ENCODE measurements around the gene ELOA. TPM values are rescaled to one million over a fixed set of nuclear protein-coding genes. Genes with fewer than 3 reads are reported as not detected.

The ELOA gene
- total and polyA plus RNA-seq, 2 of the 13 experiments (the other 11 are each of a cell fraction or from before 2014, with no cell fraction given) = 14.2 to 28.5 TPM

- peak within 1 kb of the TSS; percentile 93 for H3K9ac ChIP-seq (ENCODE audit: insufficient read depth, low read depth, low read length)
- no peak within 1 kb of the TSS for H2AFZ ChIP-seq (ENCODE audit: low read length)
- peak within 1 kb of the TSS; percentile 95 for H3K27ac ChIP-seq (ENCODE audit: extremely low read length, insufficient read depth, low read length)
- no peaks in the 10 kb centered on the region; a peak in 1 of 5 replicates for H3K27me3 ChIP-seq (ENCODE audit: control insufficient read depth in 1 of 2, insufficient read depth in 2 of 2, low read length in 2 of 2)
- in situ Hi-C loops (cut with HindIII; ENCODE audit: extremely low pct_ligation_motif_present, low pct_unique_long_range_greater_than_20kb) = no loop called here
- peaks cover 9% of the 10 kb centered on the region for H3K79me2 ChIP-seq (ENCODE audit: insufficient read depth, low read length)
- peak within 1 kb of the TSS; percentile 97 for H3K4me2 ChIP-seq (ENCODE audit: low read depth, low read length)
- H3K9me3 ChIP-seq (ENCODE audit: low read length) = no peaks in the 10 kb centered on the region
- H3K4me3 ChIP-seq (replicated peaks in 1 of 3; ENCODE audit: insufficient read depth in 1 of 3, low read depth in 2 of 3, low read length in 3 of 3) = peak within 1 kb of the TSS; percentile 65 to 92 (median 90)
- peaks cover 7% of the 10 kb centered on the region; the same call in 1 of the 2 replicates for H4K20me1 ChIP-seq (ENCODE audit: insufficient read depth, low read length)
- WGBS (ENCODE audit: low lambda C conversion rate) = 0% methylated on average over 9 of the region's 82 CpGs
- H3K4me1 ChIP-seq (ENCODE audit: insufficient read depth, low read length) = peaks cover 66% of the 10 kb centered on the region
- intact Hi-C loops (cut with micrococcal nuclease; ENCODE audit: unreplicated experiment) = loop anchor here (1.0 to 5.0 kb wide), 2 partner anchors 9 to 67 kb away; partner anchors contain the start of genes FUCA1 and LYPLA2
- no TSS peak for BruUV-seq (replicated peaks)
- peak; percentile 66 for FAIRE-seq
- peaks cover 4 to 26% of the 10 kb centered on the region in 2 experiments; a peak in 4 of 5 replicates for H3K36me3 ChIP-seq (replicated peaks in 1 of 2; ENCODE audit: control insufficient read depth in 1 of 2, insufficient read depth in 2 of 2, low read length in 2 of 2)
- peak; percentile 75 for ATAC-seq
- peak; percentile 89 for DNase-seq (ENCODE audit: low spot score)
- CTCF ChIA-PET (ENCODE audit: low intra/inter-chr PET ratio, low total read pairs) = no interaction called here
- POLR2A ChIA-PET = interaction anchor here (1.0 to 10.9 kb wide), 12 partner anchors 10 to 220 kb away, joined by 3 to 154 read pairs (median 6); partner anchors contain the start of genes FUCA1, HMGCL, LYPLA2 and PITHD1
- TF ChIP-seq POLR2AphosphoS5 (IDR thresholded peaks at IDR 0.05; ENCODE audit: low read depth, low read length) = peak; percentile 86
- TF ChIP-seq ZNF343 (CRISPR knock-in tag; IDR thresholded peaks at IDR 0.05) = peak; percentile 72; the same call in 1 of the 2 replicates
- no peak for TF ChIP-seq USF2 (IDR thresholded peaks at IDR 0.05; ENCODE audit: low read depth, low read length)
- no peak; the same call in 1 of the 2 replicates for TF ChIP-seq USF2 (CRISPR knock-in tag; IDR thresholded peaks at IDR 0.05; ENCODE audit: borderline replicate concordance)
- TF ChIP-seq CCAR2 (optimal IDR thresholded peaks at IDR 0.05; ENCODE audit: low read depth, low read length) = peak; percentile 45
- peak; percentile 58; the same call in 1 of the 2 replicates for TF ChIP-seq PATZ1 (CRISPR knock-in tag; IDR thresholded peaks at IDR 0.05)
- no peak for TF ChIP-seq NCOA2 (CRISPR knock-in tag; IDR thresholded peaks at IDR 0.05)
- no peak for TF ChIP-seq HOXA7 (CRISPR knock-in tag; IDR thresholded peaks at IDR 0.05)
- peak; percentile 64 for TF ChIP-seq ZBTB38 (CRISPR knock-in tag; IDR thresholded peaks at IDR 0.05)
- peak; percentile 86 for TF ChIP-seq ZNF772 (CRISPR knock-in tag; IDR thresholded peaks at IDR 0.05)
- TF ChIP-seq JUND (CRISPR knock-in tag; IDR thresholded peaks at IDR 0.05) = no peak
- 0 out of 4 replicates have a peak, but pooled peaks of 1 of the 2 experiments have one; percentile 46 for TF ChIP-seq KLF16 (CRISPR knock-in tag; IDR thresholded peaks at IDR 0.05)
- TF ChIP-seq ZNF292 (CRISPR knock-in tag; IDR thresholded peaks at IDR 0.05; ENCODE audit: borderline replicate concordance, low read depth) = no peak
- no peak for TF ChIP-seq GABPA (IDR thresholded peaks at IDR 0.05; ENCODE audit: low read depth, low read length)
- TF ChIP-seq GABPA (CRISPR knock-in tag; IDR thresholded peaks at IDR 0.05; ENCODE audit: low read depth) = peak; percentile 83
- TF ChIP-seq MATR3 (CRISPR knock-in tag; IDR thresholded peaks at IDR 0.05) = no peak
- TF ChIP-seq ZBTB8A (CRISPR knock-in tag; IDR thresholded peaks at IDR 0.05; ENCODE audit: borderline replicate concordance, low read depth) = 0 out of 2 replicates have a peak, but pooled peaks have one; percentile 28
- no peak for TF ChIP-seq RBM39 (IDR thresholded peaks at IDR 0.05; ENCODE audit: low read depth, low read length, poor library complexity, severe bottlenecking)
- TF ChIP-seq ZFP36 (IDR thresholded peaks at IDR 0.05; ENCODE audit: borderline replicate concordance, low read depth, low read length, partially characterized antibody) = no peak
- TF ChIP-seq ZIK1 (CRISPR knock-in tag; IDR thresholded peaks at IDR 0.05; ENCODE audit: borderline replicate concordance, low read depth) = no peak; the same call in 1 of the 2 replicates
Observed at GRCh38 chr1:23800400-23801337, 57.4 kb downstream of the ELOA start, which contains the start of gene GALE. GALE (minus strand) TSS chr1:23800754; CDS start chr1:23799007, 1,747 bp downstream.
